Fibroblast of lung (primary cell): Measurements from ENCODE around the gene ACTR8. TPM values are rescaled to one million over a fixed set of nuclear protein-coding genes. Genes with fewer than 3 reads are reported as not detected.

Source experiments
- DNase-seq, 2 donors: peaks; one replicate each; pipeline versions ENCODE4 v3.0.0 to v3.0.0-alpha.2; 2010; ENCODE audit warnings: low read depth in 2 of 2
- H2AFZ ChIP-seq: 2 replicates; pipeline ENCODE4 v1.5.1; 2012; ENCODE audit warnings: low read length, control low read depth, inconsistent platforms
- H3K27ac ChIP-seq: 2 replicates; pipeline ENCODE4 v1.5.1; 2011; ENCODE audit warnings: low read length, control low read depth; ENCODE audit not compliant: insufficient read depth
- H3K27me3 ChIP-seq: 2 replicates; pipeline ENCODE4 v1.5.1; 2011; ENCODE audit warnings: mild to moderate bottlenecking, low read length; ENCODE audit not compliant: control insufficient read depth, insufficient read depth
- H3K36me3 ChIP-seq: 2 replicates; pipeline ENCODE4 v1.5.1; 2011; ENCODE audit warnings: low read length; ENCODE audit not compliant: control insufficient read depth, insufficient read depth
- H3K4me1 ChIP-seq: 2 replicates; pipeline ENCODE4 v1.5.1; 2011; ENCODE audit warnings: low read length; ENCODE audit not compliant: control insufficient read depth, insufficient read depth; ENCODE audit errors: extremely low read depth
- H3K4me2 ChIP-seq: 2 replicates; pipeline ENCODE4 v1.5.1; 2011; ENCODE audit warnings: low read length, control low read depth; ENCODE audit not compliant: insufficient read depth; ENCODE audit errors: extremely low read depth
- H3K4me3 ChIP-seq, 4 experiments: fragments of 200-600 bp in 1 of 4; sonication (generic) in 1 of 4; replicated peaks in 1 of 4; 2 replicates each; pipeline ENCODE4 v1.5.1; 2011 to 2016; ENCODE audit warnings: low read length in 4 of 4, low read depth in 3 of 4, mild to moderate bottlenecking in 3 of 4, control low read depth in 2 of 4, inconsistent platforms in 1 of 4, mixed read lengths in 1 of 4; ENCODE audit not compliant: insufficient read depth in 1 of 4; ENCODE audit errors: control extremely low read depth in 1 of 4
- H3K79me2 ChIP-seq: 2 replicates; pipeline ENCODE4 v1.5.1; 2012; ENCODE audit warnings: mild to moderate bottlenecking, low read length, inconsistent platforms; ENCODE audit not compliant: control insufficient read depth, insufficient read depth
- H3K9ac ChIP-seq: 2 replicates; pipeline ENCODE4 v1.5.1; 2011; ENCODE audit warnings: mild to moderate bottlenecking, low read length, control low read depth; ENCODE audit not compliant: insufficient read depth
- H3K9me3 ChIP-seq: 2 replicates; pipeline ENCODE4 v1.5.1; 2012; ENCODE audit warnings: low read depth, low read length; ENCODE audit not compliant: control insufficient read depth, insufficient read depth
- H4K20me1 ChIP-seq: 2 replicates; pipeline ENCODE4 v1.5.1; 2011; ENCODE audit warnings: low read length; ENCODE audit not compliant: control insufficient read depth, insufficient read depth; ENCODE audit errors: extremely low read depth
- CTCF ChIP-seq, 2 donors: IDR thresholded peaks in 1 of 2; conservative IDR thresholded peaks in 1 of 2; 1 replicate in 1 of 2; 2 replicates in 1 of 2; pipeline ENCODE4 v1.5.1; 2011 to 2012; ENCODE audit warnings: low read length in 2 of 2, control low read depth in 1 of 2, inconsistent platforms in 1 of 2, low read depth in 1 of 2, mild to moderate bottlenecking in 1 of 2
- EZH2 ChIP-seq: IDR thresholded peaks from 2 replicates; pipeline ENCODE4 v1.5.1; 2012; ENCODE audit warnings: low read length, control low read depth, mild to moderate bottlenecking; ENCODE audit errors: missing control alignments
- polyA plus RNA-seq, 2 donors: library from polyadenylated mRNA; depleted of rRNA in 1 of 2; stranded (reverse) in 1 of 2; unstranded in 1 of 2; fragments of >200 nt; gene quantifications; 2 replicates each; pipeline ENCODE4 v1.2.1, GENCODE V29; 2011 to 2012; ENCODE audit warnings: missing spikeins in 1 of 2
- total RNA-seq: library from RNA; depleted of rRNA; stranded (reverse); fragments of >200 nt; gene quantifications from 2 replicates; pipeline ENCODE4 v1.2.1, GENCODE V29; 2014

Gene ACTR8
- total and polyA plus RNA-seq, 2 donors (not counting 1 experiment from before 2014, with no cell fraction given): 35.0 to 38.8 TPM

GRCh38 chr3:53856964-53857363 is 25.0 kb downstream of the ACTR8 start:
- H3K79me2 ChIP-seq: no peaks in the 10 kb centered on the region
- H3K9me3 ChIP-seq: no peaks in the 10 kb centered on the region
- TF ChIP-seq CTCF (conservative IDR thresholded peaks at IDR 0.05 in 1 of 2, IDR thresholded peaks at IDR 0.05 in 1 of 2; ENCODE audit: low read depth in 1 of 2, low read length in 2 of 2) (no peak), EZH2 (no peak)
- no peak overlapping the region for H3K4me3 ChIP-seq
- no peak overlapping the region for H2AFZ ChIP-seq
- H3K36me3 ChIP-seq: no peaks in the 10 kb centered on the region
- no peaks in the 10 kb centered on the region for H4K20me1 ChIP-seq
- no peak overlapping the region for H3K27ac ChIP-seq
- no peak for DNase-seq
- H3K9ac ChIP-seq: no peak overlapping the region
- H3K4me2 ChIP-seq: no peak overlapping the region
- no peaks in the 10 kb centered on the region for H3K4me1 ChIP-seq
- no peaks in the 10 kb centered on the region for H3K27me3 ChIP-seq

GRCh38 chr3:53850895-53851294 is 31.1 kb downstream of the ACTR8 start:
- H3K27ac ChIP-seq: no peak overlapping the region
- H3K4me3 ChIP-seq: no peak overlapping the region
- H3K27me3 ChIP-seq: peaks cover 23% of the 10 kb centered on the region
- no peak overlapping the region for H3K9ac ChIP-seq
- TF ChIP-seq EZH2: no peak
- TF ChIP-seq CTCF (conservative IDR thresholded peaks at IDR 0.05 in 1 of 2, IDR thresholded peaks at IDR 0.05 in 1 of 2; ENCODE audit: low read depth in 1 of 2, low read length in 2 of 2): no peak
- no peak overlapping the region for H2AFZ ChIP-seq
- H4K20me1 ChIP-seq: no peaks in the 10 kb centered on the region
- DNase-seq: peak; percentile 18 to 64
- no peaks in the 10 kb centered on the region for H3K79me2 ChIP-seq
- no peaks in the 10 kb centered on the region for H3K9me3 ChIP-seq
- H3K36me3 ChIP-seq: no peaks in the 10 kb centered on the region
- no peaks in the 10 kb centered on the region for H3K4me1 ChIP-seq
- H3K4me2 ChIP-seq: no peak overlapping the region

- H3K79me2 ChIP-seq: no peaks in the 10 kb centered on the region
- no peaks in the 10 kb centered on the region for H4K20me1 ChIP-seq
- no peak for DNase-seq
- no peak overlapping the region for H3K4me2 ChIP-seq
- H3K27me3 ChIP-seq: peaks cover 30% of the 10 kb centered on the region
- TF ChIP-seq CTCF (conservative IDR thresholded peaks at IDR 0.05 in 1 of 2, IDR thresholded peaks at IDR 0.05 in 1 of 2; ENCODE audit: low read depth in 1 of 2, low read length in 2 of 2) (no peak), EZH2 (no peak)
- H3K9ac ChIP-seq: no peak overlapping the region
- no peaks in the 10 kb centered on the region for H3K9me3 ChIP-seq
- H3K4me1 ChIP-seq: no peaks in the 10 kb centered on the region
- H3K36me3 ChIP-seq: no peaks in the 10 kb centered on the region
- H3K4me3 ChIP-seq: no peak overlapping the region
- H2AFZ ChIP-seq: no peak overlapping the region
- H3K27ac ChIP-seq: no peak overlapping the region
Observed at GRCh38 chr3:53849916-53850315, 32.0 kb downstream of the ACTR8 start.
